ENCODE measurements around the gene MCM9. TPM values are rescaled to one million over a fixed set of nuclear protein-coding genes. Genes with fewer than 3 reads are reported as not detected.

The MCM9 gene
- total and polyA plus RNA-seq, 8 donors: 5.0 to 14.4 (median 7.7) TPM

DNA sequence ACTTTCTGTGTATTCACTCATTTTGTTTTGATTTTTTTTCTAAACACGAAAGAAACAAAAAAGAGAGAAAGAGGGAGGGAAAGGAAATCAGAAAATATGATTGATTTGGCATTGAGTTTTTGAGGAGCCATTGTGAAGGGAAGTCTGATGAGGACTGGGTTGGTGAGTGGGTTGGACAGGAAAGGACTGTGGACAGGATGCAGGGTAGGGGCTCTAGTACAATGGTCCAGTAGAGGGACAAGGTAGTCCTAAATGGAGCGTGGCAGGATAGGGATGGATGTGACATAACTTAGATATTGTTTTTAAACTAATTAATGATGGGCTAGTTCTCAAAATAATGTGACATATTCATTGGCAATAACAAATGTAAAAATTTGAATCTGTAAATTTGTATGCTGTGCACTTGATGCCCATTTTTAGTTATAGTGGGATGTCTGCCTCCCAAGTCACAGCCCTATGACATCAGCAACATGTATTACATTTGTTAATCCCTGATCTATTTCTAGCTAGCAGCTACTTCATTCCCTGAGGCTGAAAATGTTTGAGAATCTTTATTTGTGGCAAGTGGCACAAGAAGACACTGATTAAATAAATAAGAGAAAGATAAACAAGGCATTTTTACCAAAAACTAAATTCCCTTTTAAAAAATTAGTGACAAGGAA, 105.0 kb downstream of the MCM9 start:
- no peak for DNase-seq
- peaks cover 0 to 18% (median 4%) of the 10 kb centered on the region in 3 donors for H3K36me3 ChIP-seq
- no peak for FAIRE-seq
- no peaks in the 10 kb centered on the region for H3K27me3 ChIP-seq
- TF ChIP-seq, protein P1, sequence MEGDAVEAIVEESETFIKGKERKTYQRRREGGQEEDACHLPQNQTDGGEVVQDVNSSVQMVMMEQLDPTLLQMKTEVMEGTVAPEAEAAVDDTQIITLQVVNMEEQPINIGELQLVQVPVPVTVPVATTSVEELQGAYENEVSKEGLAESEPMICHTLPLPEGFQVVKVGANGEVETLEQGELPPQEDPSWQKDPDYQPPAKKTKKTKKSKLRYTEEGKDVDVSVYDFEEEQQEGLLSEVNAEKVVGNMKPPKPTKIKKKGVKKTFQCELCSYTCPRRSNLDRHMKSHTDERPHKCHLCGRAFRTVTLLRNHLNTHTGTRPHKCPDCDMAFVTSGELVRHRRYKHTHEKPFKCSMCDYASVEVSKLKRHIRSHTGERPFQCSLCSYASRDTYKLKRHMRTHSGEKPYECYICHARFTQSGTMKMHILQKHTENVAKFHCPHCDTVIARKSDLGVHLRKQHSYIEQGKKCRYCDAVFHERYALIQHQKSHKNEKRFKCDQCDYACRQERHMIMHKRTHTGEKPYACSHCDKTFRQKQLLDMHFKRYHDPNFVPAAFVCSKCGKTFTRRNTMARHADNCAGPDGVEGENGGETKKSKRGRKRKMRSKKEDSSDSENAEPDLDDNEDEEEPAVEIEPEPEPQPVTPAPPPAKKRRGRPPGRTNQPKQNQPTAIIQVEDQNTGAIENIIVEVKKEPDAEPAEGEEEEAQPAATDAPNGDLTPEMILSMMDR (IDR thresholded peaks at IDR 0.05): no peak
- H3K4me1 ChIP-seq: no peaks in the 10 kb centered on the region
- H3K27ac ChIP-seq: no peak overlapping the region
- WGBS, 2 donors: 90 to 93% methylated on average over 2 of the region's 2 CpGs
- intact Hi-C loops (cut with DNase I): no loop called here
- H3K9me3 ChIP-seq: no peaks in the 10 kb centered on the region
- H3K4me3 ChIP-seq: no peak overlapping the region
- no peak for ATAC-seq

DNA sequence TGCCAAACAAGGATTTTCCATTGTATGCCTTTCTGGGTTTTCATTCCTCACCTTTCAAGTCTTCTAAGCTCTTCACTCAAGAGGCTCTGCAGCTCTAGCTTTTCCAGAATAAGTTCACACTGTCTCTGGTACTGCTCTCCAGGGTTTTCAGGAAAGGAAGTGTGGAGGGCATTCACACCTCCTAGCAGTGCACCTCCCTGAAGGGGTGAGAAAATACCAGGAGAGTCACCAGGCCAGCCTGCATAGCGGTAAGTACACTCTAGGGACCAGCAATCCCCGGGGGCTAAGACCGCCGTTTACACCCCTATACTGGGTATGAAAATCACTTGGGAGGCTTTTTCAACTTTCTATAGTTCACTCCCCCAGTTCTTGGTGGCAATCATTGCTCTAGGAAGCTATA, 108.9 kb downstream of the MCM9 start:
- no peaks in the 10 kb centered on the region for H3K4me1 ChIP-seq
- H3K27ac ChIP-seq: no peak overlapping the region
- ATAC-seq: no peak
- intact Hi-C loops (cut with DNase I): no loop called here
- H3K27me3 ChIP-seq: no peaks in the 10 kb centered on the region
- H3K9me3 ChIP-seq: no peaks in the 10 kb centered on the region
- TF ChIP-seq, protein P1 (IDR thresholded peaks at IDR 0.05): no peak
- H3K4me3 ChIP-seq: no peak overlapping the region
- peaks cover 0 to 18% (median 6%) of the 10 kb centered on the region in 3 donors for H3K36me3 ChIP-seq
- no peak for DNase-seq
- FAIRE-seq: no peak
- WGBS, 2 donors: 89 to 96% methylated on average over 4 of the region's 4 CpGs

DNA sequence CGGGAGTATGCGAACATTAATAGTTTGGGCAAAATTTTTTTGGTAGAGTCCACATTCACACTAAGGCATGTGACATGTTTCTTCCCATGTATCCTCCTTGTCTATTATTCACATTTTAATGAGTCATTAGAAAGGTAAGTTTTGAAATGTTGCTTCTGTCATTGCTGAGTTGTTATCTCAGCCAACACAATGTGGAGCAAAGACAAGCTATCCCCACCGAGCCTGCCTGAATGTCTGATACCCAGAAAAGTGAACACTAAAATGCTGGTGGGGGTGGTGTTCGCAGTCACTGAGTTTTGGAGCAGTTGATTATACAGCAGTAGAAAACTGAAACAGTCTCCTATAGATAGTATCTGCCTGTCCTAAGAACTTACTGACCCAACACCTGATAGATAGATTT, 109.3 kb downstream of the MCM9 start:
- 94 to 97% methylated on average over 4 of the region's 4 CpGs for WGBS, 2 donors
- H3K36me3 ChIP-seq: peaks cover 0 to 18% (median 6%) of the 10 kb centered on the region in 3 donors
- FAIRE-seq: no peak
- H3K4me3 ChIP-seq: no peak overlapping the region
- H3K27ac ChIP-seq: no peak overlapping the region
- no peaks in the 10 kb centered on the region for H3K27me3 ChIP-seq
- no peaks in the 10 kb centered on the region for H3K4me1 ChIP-seq
- no peak for ATAC-seq
- no peak for DNase-seq
- H3K9me3 ChIP-seq: no peaks in the 10 kb centered on the region
- TF ChIP-seq, protein P1 (IDR thresholded peaks at IDR 0.05): no peak
- intact Hi-C loops (cut with DNase I): no loop called here

DNA sequence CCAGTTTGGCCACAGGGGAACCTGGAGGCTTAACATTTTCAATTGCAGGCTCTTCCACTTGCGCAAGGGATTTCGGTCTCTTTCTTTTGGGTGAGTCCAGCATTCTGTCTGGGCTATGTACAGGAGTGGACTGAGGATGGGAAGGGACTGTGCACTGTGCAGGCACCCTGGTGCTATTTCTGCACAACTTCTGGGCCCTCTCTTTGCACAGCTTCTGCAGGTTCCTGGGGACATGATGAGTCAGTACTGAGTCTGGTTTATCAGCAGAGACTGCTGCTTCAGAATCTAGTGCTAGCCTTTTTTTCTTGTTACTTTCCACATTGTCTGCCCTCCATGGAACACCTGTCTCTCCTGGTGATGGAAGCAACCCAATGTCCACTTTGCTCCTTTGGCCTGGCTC, 119.5 kb downstream of the MCM9 start:
- DNase-seq (no peak), ATAC-seq (no peak), FAIRE-seq (no peak)
- Histone ChIP-seq H3K4me3 (no peak overlapping the region), H3K4me1 (no peaks in the 10 kb centered on the region), H3K9me3 (no peaks in the 10 kb centered on the region), H3K27me3 (no peaks in the 10 kb centered on the region), H3K27ac (no peak overlapping the region), H3K36me3 (no peaks in the 10 kb centered on the region)
- intact Hi-C loops (cut with DNase I): no loop called here
- TF ChIP-seq, protein P1 (IDR thresholded peaks at IDR 0.05): no peak
- WGBS, 2 donors: 93 to 95% methylated on average over 2 of the region's 2 CpGs

DNA sequence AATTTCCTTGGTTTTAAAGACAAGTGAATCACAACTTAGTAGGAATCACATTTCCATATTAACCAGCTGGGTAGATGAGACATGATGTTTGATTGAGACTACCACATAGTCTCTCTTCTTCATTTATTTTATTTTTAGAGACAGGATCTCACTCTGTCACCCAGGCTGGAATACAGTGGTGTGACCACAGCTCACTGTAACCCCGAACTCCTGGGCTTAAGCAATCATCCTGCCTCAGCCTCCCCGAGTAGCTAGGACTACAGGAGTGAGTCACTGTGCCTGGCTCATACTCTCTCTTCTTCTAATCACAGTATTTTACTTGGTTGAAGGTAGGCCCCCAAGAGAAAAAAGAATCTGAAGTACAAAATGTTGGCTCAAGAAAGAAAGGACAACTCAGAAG, 121.2 kb downstream of the MCM9 start:
- no peak overlapping the region for H3K4me3 ChIP-seq
- WGBS, 2 donors: 92 to 96% methylated on average over 2 of the region's 2 CpGs
- H3K4me1 ChIP-seq: no peaks in the 10 kb centered on the region
- H3K36me3 ChIP-seq: no peaks in the 10 kb centered on the region
- intact Hi-C loops (cut with DNase I): no loop called here
- no peak for FAIRE-seq
- DNase-seq: no peak
- ATAC-seq: no peak
- H3K27ac ChIP-seq: no peak overlapping the region
- H3K27me3 ChIP-seq: no peaks in the 10 kb centered on the region
- no peaks in the 10 kb centered on the region for H3K9me3 ChIP-seq
- TF ChIP-seq, protein P1 (IDR thresholded peaks at IDR 0.05): no peak

Measured in pancreas (tissue), 10 donors.